OCI-LY1 (cell line): ENCODE results near the gene TBCA.

Source experiments
- EZH2 ChIP-seq: fragments of 200-600 bp; sonication (generic), shearing (Covaris generic); IDR thresholded peaks from 2 replicates; pipeline ENCODE4 v1.8.0; 2017; ENCODE audit warnings: borderline replicate concordance, mixed run types, mild to moderate bottlenecking, antibody characterized with exemption, low read length, moderate library complexity, mixed read lengths
- TF ChIP-seq, protein P1 (sequence below): fragments of 200-600 bp; sonication (generic), shearing (Covaris generic); IDR thresholded peaks from 2 replicates; pipeline ENCODE4 v1.5.1; 2017; ENCODE audit warnings: mild to moderate bottlenecking, antibody characterized with exemption, low read length, moderate library complexity, mixed read lengths

DNA sequence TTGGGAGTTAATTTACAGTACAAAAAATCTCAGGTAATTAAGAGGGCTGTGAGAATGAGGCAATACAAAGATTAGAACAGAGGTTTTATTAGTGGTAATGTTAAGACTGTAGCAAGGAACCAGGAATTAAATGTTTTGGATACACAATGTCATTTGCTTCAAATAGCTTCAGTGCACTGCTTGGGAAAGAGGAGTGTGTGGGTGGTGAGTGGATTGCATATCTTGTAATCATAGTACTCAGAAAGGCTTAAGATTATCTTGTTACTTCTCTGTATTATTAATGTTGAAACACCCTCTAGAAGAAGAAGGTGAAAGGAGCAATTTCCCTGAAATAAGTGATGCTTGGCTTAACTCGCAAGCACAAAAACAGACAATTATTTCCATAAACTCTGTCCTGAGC lies 21.0 kb upstream of the TBCA start:
- TF ChIP-seq, protein P1, sequence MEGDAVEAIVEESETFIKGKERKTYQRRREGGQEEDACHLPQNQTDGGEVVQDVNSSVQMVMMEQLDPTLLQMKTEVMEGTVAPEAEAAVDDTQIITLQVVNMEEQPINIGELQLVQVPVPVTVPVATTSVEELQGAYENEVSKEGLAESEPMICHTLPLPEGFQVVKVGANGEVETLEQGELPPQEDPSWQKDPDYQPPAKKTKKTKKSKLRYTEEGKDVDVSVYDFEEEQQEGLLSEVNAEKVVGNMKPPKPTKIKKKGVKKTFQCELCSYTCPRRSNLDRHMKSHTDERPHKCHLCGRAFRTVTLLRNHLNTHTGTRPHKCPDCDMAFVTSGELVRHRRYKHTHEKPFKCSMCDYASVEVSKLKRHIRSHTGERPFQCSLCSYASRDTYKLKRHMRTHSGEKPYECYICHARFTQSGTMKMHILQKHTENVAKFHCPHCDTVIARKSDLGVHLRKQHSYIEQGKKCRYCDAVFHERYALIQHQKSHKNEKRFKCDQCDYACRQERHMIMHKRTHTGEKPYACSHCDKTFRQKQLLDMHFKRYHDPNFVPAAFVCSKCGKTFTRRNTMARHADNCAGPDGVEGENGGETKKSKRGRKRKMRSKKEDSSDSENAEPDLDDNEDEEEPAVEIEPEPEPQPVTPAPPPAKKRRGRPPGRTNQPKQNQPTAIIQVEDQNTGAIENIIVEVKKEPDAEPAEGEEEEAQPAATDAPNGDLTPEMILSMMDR = no peak
- TF ChIP-seq EZH2 = no peak
